ENCODE data around the gene PCDH15.

DNA sequence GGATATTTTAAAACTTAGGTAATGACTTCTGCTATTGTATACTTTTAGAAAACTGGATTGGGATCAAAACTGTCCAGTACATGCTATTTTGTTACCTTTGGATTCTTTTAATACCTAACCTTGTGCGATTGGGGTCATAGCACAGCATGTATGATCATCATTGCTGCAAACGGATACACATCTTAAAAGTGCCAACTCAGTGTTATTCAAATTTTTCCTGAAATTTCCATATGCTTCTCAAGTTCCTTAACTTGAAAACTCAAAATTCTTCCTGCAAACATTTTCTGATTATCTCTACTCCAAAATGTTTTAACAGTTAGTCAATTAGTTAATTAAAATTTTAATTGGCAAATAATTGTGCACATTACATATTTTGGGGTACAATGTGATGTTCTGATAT is 147.5 kb downstream of the PCDH15 start:
- TF ChIP-seq ZNF274 (IDR thresholded peaks at IDR 0.05; ENCODE audit: low read depth, low read length): no peak
- no peak for TF ChIP-seq YY1 (IDR thresholded peaks at IDR 0.05; ENCODE audit: insufficient read depth, insufficient read length)
- no peak for TF ChIP-seq SUZ12 (IDR thresholded peaks at IDR 0.05; ENCODE audit: extremely low read depth, insufficient read depth, insufficient read length)

All from NT2/D1 (cell line).